H1 (cell line): ENCODE data around the gene PRR5L. TPM values are rescaled to one million over a fixed set of nuclear protein-coding genes. Genes with fewer than 3 reads are reported as not detected.

Experiments used
- CTCF ChIA-PET: fragments of 300-600 bp; sonication (Branson Sonifier 250); formaldehyde crosslinking; loops from one replicate; lab custom pipeline; 2021; ENCODE audit not compliant: partially characterized antibody; lab: Charles Lee
- POLR2A ChIA-PET: fragments of 300-600 bp; sonication (Branson Sonifier 250); formaldehyde crosslinking; loops from one replicate; lab custom pipeline; 2021; ENCODE audit warnings: inconsistent platforms; ENCODE audit not compliant: partially characterized antibody; lab: Charles Lee
- DNase-seq, 2 experiments: peaks; one replicate each; pipeline versions ENCODE4 v3.0.0 to v3.0.0-alpha.2; 2010 to 2022; ENCODE audit warnings: low spot score in 2 of 2, low read depth in 1 of 2, mixed read lengths in 1 of 2
- FAIRE-seq: peaks from 2 replicates; lab custom pipeline; 2011; peaks lifted over from hg19 to GRCh38; lab: Jason Lieb, UNC
- H2AFZ ChIP-seq: 2 replicates; pipeline ENCODE4 v1.8.1; 2012; ENCODE audit warnings: low read length, inconsistent platforms
- H2AK5ac ChIP-seq: 2 replicates; pipeline ENCODE4 v1.6.1; 2013; ENCODE audit warnings: low read depth, low read length
- H2BK120ac ChIP-seq: replicated peaks from 2 replicates; pipeline ENCODE3; 2013; ENCODE audit warnings: low read depth, low read length, inconsistent platforms
- H2BK12ac ChIP-seq: 2 replicates; pipeline ENCODE4 v1.6.1; 2013; ENCODE audit warnings: low read depth, low read length
- H2BK15ac ChIP-seq: 2 replicates; pipeline ENCODE4 v1.6.1; 2013; ENCODE audit warnings: low read length
- H2BK20ac ChIP-seq: 2 replicates; pipeline ENCODE4 v1.6.1; 2013; ENCODE audit warnings: low read length
- H2BK5ac ChIP-seq: 2 replicates; pipeline ENCODE4 v1.6.1; 2013; ENCODE audit warnings: low read depth, low read length
- H3K14ac ChIP-seq: 2 replicates; pipeline ENCODE4 v1.6.1; 2013; ENCODE audit warnings: inconsistent platforms; ENCODE audit not compliant: insufficient read length
- H3K18ac ChIP-seq: 2 replicates; pipeline ENCODE4 v1.6.1; 2013; ENCODE audit warnings: low read length; ENCODE audit errors: extremely low read depth
- H3K23ac ChIP-seq: 2 replicates; pipeline ENCODE4 v1.6.1; 2013; ENCODE audit warnings: inconsistent platforms; ENCODE audit not compliant: insufficient read length
- H3K23me2 ChIP-seq: 2 replicates; pipeline ENCODE4 v1.6.1; 2013; ENCODE audit warnings: low read depth, low read length
- H3K27ac ChIP-seq: 2 replicates; pipeline ENCODE4 v1.6.1; 2011; ENCODE audit warnings: low read depth, low read length, inconsistent platforms
- H3K27me3 ChIP-seq, 4 experiments: replicated peaks in 1 of 4; 1 replicate in 1 of 4; 2 replicates in 3 of 4; pipeline versions ENCODE4 v1.6.1 to v1.8.1; 2011 to 2013; ENCODE audit warnings: low read length in 3 of 4, mild to moderate bottlenecking in 3 of 4, inconsistent platforms in 2 of 4, mixed read lengths in 2 of 4, moderate library complexity in 1 of 4; ENCODE audit not compliant: control insufficient read depth in 3 of 4, insufficient read depth in 3 of 4; ENCODE audit errors: extremely low read depth in 1 of 4
- H3K36me3 ChIP-seq, 4 experiments: 2 replicates each; pipeline versions ENCODE4 v1.6.1 to v1.8.1; 2011 to 2013; ENCODE audit warnings: mild to moderate bottlenecking in 4 of 4, low read length in 3 of 4, moderate library complexity in 2 of 4, control low read depth in 1 of 4, inconsistent platforms in 1 of 4; ENCODE audit not compliant: insufficient read depth in 4 of 4, control insufficient read depth in 2 of 4
- H3K4ac ChIP-seq: replicated peaks from 2 replicates; pipeline ENCODE3; 2013; ENCODE audit warnings: low read length, low read depth, mixed read lengths, inconsistent platforms; ENCODE audit not compliant: insufficient read length
- H3K4me1 ChIP-seq, 4 experiments: replicated peaks in 1 of 4; 1 replicate in 1 of 4; 2 replicates in 3 of 4; pipeline versions ENCODE4 v1.6.1 to v1.8.1; 2011 to 2013; ENCODE audit warnings: low read length in 3 of 4, inconsistent platforms in 2 of 4, mixed read lengths in 1 of 4; ENCODE audit not compliant: insufficient read depth in 4 of 4, control insufficient read depth in 3 of 4
- H3K4me2 ChIP-seq, 2 experiments: 2 replicates each; pipeline versions ENCODE4 v1.6.1 to v1.8.1; 2011 to 2013; ENCODE audit warnings: low read depth in 2 of 2, low read length in 2 of 2, control low read depth in 1 of 2, inconsistent platforms in 1 of 2, mild to moderate bottlenecking in 1 of 2; ENCODE audit not compliant: insufficient read depth in 1 of 2
- H3K4me3 ChIP-seq, 4 experiments: fragments of 200-600, 300-600 bp in 1 of 4; sonication (generic), shearing (Covaris generic), sonication (Bioruptor Twin) in 1 of 4; 2 replicates each; pipeline versions ENCODE4 v1.5.1 to v1.8.1; 2011 to 2016; ENCODE audit warnings: low read length in 4 of 4, low read depth in 3 of 4, control low read depth in 2 of 4, inconsistent platforms in 2 of 4, mild to moderate bottlenecking in 2 of 4, mixed read lengths in 1 of 4, moderate library complexity in 1 of 4; ENCODE audit not compliant: insufficient read depth in 2 of 4; ENCODE audit errors: extremely low read depth in 1 of 4
- H3K56ac ChIP-seq: replicated peaks from 2 replicates; pipeline ENCODE3; 2013; ENCODE audit warnings: low read depth, mild to moderate bottlenecking, mixed read lengths, low read length, inconsistent platforms; ENCODE audit not compliant: insufficient read length
- H3K79me1 ChIP-seq: 2 replicates; pipeline ENCODE4 v1.6.1; 2013; ENCODE audit warnings: low read depth, low read length, control low read depth
- H3K79me2 ChIP-seq, 2 experiments: 2 replicates each; pipeline versions ENCODE4 v1.6.1 to v1.8.1; 2012 to 2013; ENCODE audit warnings: low read length in 2 of 2, mild to moderate bottlenecking in 2 of 2, inconsistent platforms in 1 of 2; ENCODE audit not compliant: insufficient read depth in 2 of 2, control insufficient read depth in 1 of 2
- H3K9ac ChIP-seq, 4 experiments: replicated peaks in 1 of 4; 1 replicate in 1 of 4; 2 replicates in 3 of 4; pipeline versions ENCODE4 v1.6.1 to v1.8.1; 2011 to 2013; ENCODE audit warnings: low read depth in 3 of 4, low read length in 3 of 4, control low read depth in 2 of 4, mild to moderate bottlenecking in 2 of 4, moderate library complexity in 2 of 4, inconsistent platforms in 1 of 4; ENCODE audit errors: extremely low read depth in 1 of 4
- H3K9me3 ChIP-seq, 2 experiments: 2 replicates each; pipeline versions ENCODE4 v1.6.1 to v1.8.1; 2012 to 2013; ENCODE audit warnings: mild to moderate bottlenecking in 2 of 2, moderate library complexity in 2 of 2, control low read depth in 1 of 2, inconsistent platforms in 1 of 2, low read depth in 1 of 2, low read length in 1 of 2, mixed read lengths in 1 of 2; ENCODE audit not compliant: insufficient read depth in 2 of 2
- H4K20me1 ChIP-seq, 2 experiments: replicated peaks in 1 of 2; 2 replicates each; pipeline versions ENCODE3 to v1.8.1; 2011 to 2013; ENCODE audit warnings: inconsistent platforms in 2 of 2, low read length in 2 of 2, mild to moderate bottlenecking in 1 of 2; ENCODE audit not compliant: insufficient read depth in 2 of 2, control insufficient read depth in 1 of 2
- H4K5ac ChIP-seq: 2 replicates; pipeline ENCODE4 v1.6.1; 2013; ENCODE audit warnings: low read length, low read depth, mixed read lengths, inconsistent platforms; ENCODE audit not compliant: insufficient read length
- H4K8ac ChIP-seq: 2 replicates; pipeline ENCODE4 v1.8.0; 2013; ENCODE audit warnings: mild to moderate bottlenecking, moderate library complexity, low read length, inconsistent platforms; ENCODE audit not compliant: insufficient read depth; ENCODE audit errors: extremely low read depth
- H4K91ac ChIP-seq: replicated peaks from 2 replicates; pipeline ENCODE3; 2013; ENCODE audit warnings: low read length, mixed read lengths, inconsistent platforms; ENCODE audit not compliant: insufficient read length
- WGBS, 2 experiments: shearing (Covaris generic) in 1 of 2; methylation state at CpG; one replicate each; pipeline versions ENCODE4 v1.1.6 to v1.1.7; 2013 to 2015; ENCODE audit warnings: low lambda C conversion rate in 2 of 2, mixed read lengths in 2 of 2, inconsistent platforms in 1 of 2, low coverage in 1 of 2, missing lambda C conversion rate in 1 of 2; ENCODE audit not compliant: insufficient replicate concordance in 2 of 2, insufficient coverage in 1 of 2, insufficient read length in 1 of 2; ENCODE audit errors: extremely low coverage in 1 of 2, missing lambda C conversion rate in 1 of 2; 5-methylcytosine and 5-hydroxymethylcytosine counted together
- polyA plus RNA-seq, 7 experiments: library from polyadenylated mRNA; depleted of rRNA in 3 of 7; stranded (reverse) in 5 of 7; unstranded in 2 of 7; fragments of >200 nt in 5 of 7; fragments of 200-250 nt in 2 of 7; gene quantifications; 1 replicate in 5 of 7; 2 replicates in 1 of 7; 4 replicates in 1 of 7; pipeline versions ENCODE4 v1.2.1 to v1.2.3, GENCODE V29; 2011 to 2013; ENCODE audit warnings: missing spikeins in 2 of 7, mixed read lengths in 2 of 7
- total RNA-seq: library from RNA; stranded (reverse); fragmentation: NEBNext Ultra II Directional; extraction: Animal tissue kit (Norgen Biotek cat#: 25700); gene quantifications from 2 replicates; pipeline ENCODE4 v1.2.1, GENCODE V29; 2021

Gene PRR5L
- total and polyA plus RNA-seq, 2 of the 8 experiments (the other 6 are each of a cell fraction or from before 2014, with no cell fraction given): 6.6 to 10.1 TPM

DNA sequence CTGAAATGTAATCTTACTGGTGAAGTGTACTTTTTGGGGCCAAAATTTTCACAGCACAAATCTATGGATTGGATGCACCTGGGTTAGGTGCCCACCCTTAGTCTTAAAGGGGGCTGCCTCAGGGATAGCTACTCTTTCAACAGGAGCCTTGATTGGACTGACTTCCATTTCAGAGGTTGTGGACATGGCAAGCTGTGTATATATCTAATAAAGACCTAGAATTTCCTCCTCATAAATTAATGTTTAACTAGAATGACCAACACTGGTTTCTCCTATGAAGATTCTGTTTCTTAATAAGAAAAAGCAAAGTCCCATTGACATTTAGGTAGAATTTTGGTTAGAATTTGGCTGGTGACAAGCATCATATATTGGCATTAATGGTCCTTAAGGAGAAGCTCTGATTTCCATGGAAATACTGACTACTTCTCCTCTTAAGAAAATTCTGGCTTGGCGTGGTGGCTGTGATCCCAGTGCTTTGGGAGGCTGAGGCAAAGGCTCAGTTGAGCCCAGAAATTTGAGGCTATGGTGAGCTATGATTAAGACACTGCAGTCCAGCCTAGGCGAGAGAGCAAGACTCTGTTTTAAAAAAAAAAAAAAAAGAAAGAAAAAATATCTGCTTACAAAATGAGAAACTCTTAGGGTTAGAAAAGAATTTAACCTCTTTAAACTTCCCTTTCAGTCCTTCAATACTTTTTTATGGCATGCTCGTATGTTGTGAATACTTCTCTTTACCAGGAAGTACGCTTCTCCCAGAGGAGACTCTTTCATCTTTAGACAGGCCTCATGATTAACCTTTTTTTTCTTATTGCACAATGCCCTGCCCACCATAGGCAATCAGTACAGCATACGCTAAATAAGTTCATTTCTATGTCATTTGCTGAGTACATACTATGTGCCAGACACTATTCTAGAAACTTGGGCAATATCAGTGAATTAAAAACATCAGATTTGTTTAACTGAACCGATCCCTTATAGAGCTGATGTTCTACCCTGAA lies 77.2 kb downstream of the PRR5L start:
- 87% methylated on average over 6 of the region's 6 CpGs; no CpG with 5 or more reads in 1 of the 2 experiments for WGBS, 2 experiments
- CTCF ChIA-PET: interaction anchor here (0.6 to 2.4 kb wide), 8 partner anchors 9 to 551 kb away, joined by 3 to 8 read pairs (median 4); no protein-coding TSS in a partner anchor

More for the DNA sequence above, 77.2 kb downstream of the PRR5L start:
- Histone ChIP-seq H3K27me3 (peaks cover 4 to 23% (median 17%) of the 10 kb centered on the region in 4 experiments), H3K79me2 (no peaks in the 10 kb centered on the region), H3K4me1 (peaks cover 0 to 3% (median 1%) of the 10 kb centered on the region in 4 experiments; a peak in 1 of 7 replicates), H2AFZ (no peak overlapping the region), H3K36me3 (no peaks in the 10 kb centered on the region), H2BK120ac (no peak overlapping the region), H4K5ac (no peak overlapping the region), H3K23me2 (peaks cover 10% of the 10 kb centered on the region), H2AK5ac (no peak overlapping the region), H3K27ac (no peak overlapping the region), H3K4ac (no peak overlapping the region), H3K23ac (no peak overlapping the region), H4K91ac (no peak overlapping the region), H3K9me3 (no peaks in the 10 kb centered on the region), H3K4me2 (no peak overlapping the region), H2BK15ac (no peak overlapping the region), H2BK12ac (no peak overlapping the region), H3K14ac (no peak overlapping the region), H4K8ac (no peak overlapping the region), H2BK5ac (no peak overlapping the region), H3K79me1 (no peaks in the 10 kb centered on the region), H3K56ac (no peak overlapping the region), H3K18ac (no peak overlapping the region), H4K20me1 (no peaks in the 10 kb centered on the region), H2BK20ac (no peak overlapping the region), H3K9ac (no peak overlapping the region), H3K4me3 (no peak overlapping the region)
- DNase-seq (no peak), FAIRE-seq (no peak)
- POLR2A ChIA-PET: no interaction called here
